Tibial nerve (tissue), 4 donors: Measurements from ENCODE around the gene KLRF1. TPM values are rescaled to one million over a fixed set of nuclear protein-coding genes. Genes with fewer than 3 reads are reported as not detected.

Experiments used
- DNase-seq, 2 donors: peaks; one replicate each; pipeline ENCODE4 v3.0.0-alpha.2; 2019; ENCODE audit warnings: low spot score in 2 of 2
- H3K27ac ChIP-seq, 4 donors: fragments of 200-600 bp; sonication (generic) in 3 of 4; one replicate each; pipeline ENCODE4 v1.5.1; 2017 to 2019; ENCODE audit warnings: mild to moderate bottlenecking in 1 of 4
- H3K27me3 ChIP-seq, 2 donors: fragments of 200-600 bp; sonication (generic) in 1 of 2; one replicate each; pipeline versions ENCODE4 v1.5.1 to v1.6.0; 2017 to 2019
- H3K36me3 ChIP-seq, 3 donors: fragments of 200-600 bp; sonication (generic); one replicate each; pipeline ENCODE4 v1.5.1; 2018 to 2019
- H3K4me1 ChIP-seq, 4 donors: fragments of 200-600 bp; sonication (generic) in 3 of 4; one replicate each; pipeline ENCODE4 v1.5.1; 2017 to 2019
- H3K4me3 ChIP-seq, 4 donors: fragments of 200-600 bp; sonication (generic) in 3 of 4; one replicate each; pipeline ENCODE4 v1.5.1; 2017 to 2019; ENCODE audit warnings: mild to moderate bottlenecking in 1 of 4, moderate library complexity in 1 of 4
- H3K9me3 ChIP-seq, 4 donors: fragments of 200-600 bp; sonication (generic) in 3 of 4; one replicate each; pipeline ENCODE4 v1.5.1; 2017 to 2019
- CTCF ChIP-seq, 5 experiments: fragments of 200-600 bp in 3 of 5; fragments of 450-650 bp in 2 of 5; sonication (generic) in 3 of 5; IDR thresholded peaks; one replicate each; pipeline ENCODE4 v1.5.1; 2016 to 2019; ENCODE audit warnings: antibody characterized with exemption in 5 of 5, mild to moderate bottlenecking in 3 of 5, moderate library complexity in 2 of 5
- EP300 ChIP-seq, 2 donors: sonication (generic); formaldehyde crosslinking; IDR thresholded peaks; one replicate each; pipeline ENCODE4 v1.6.1; 2017; ENCODE audit warnings: antibody characterized with exemption in 2 of 2, mild to moderate bottlenecking in 1 of 2
- POLR2A ChIP-seq, 2 donors: fragments of 450-650 bp; IDR thresholded peaks; one replicate each; pipeline ENCODE4 v1.6.1; 2017; ENCODE audit warnings: antibody characterized with exemption in 2 of 2, mild to moderate bottlenecking in 2 of 2, moderate library complexity in 2 of 2
- WGBS, 2 donors: methylation state at CpG; one replicate each; pipeline ENCODE4 v1.1.5; 2018; 5-methylcytosine and 5-hydroxymethylcytosine counted together
- total RNA-seq, 4 donors: library from RNA; depleted of rRNA; stranded (reverse); fragments of >200 nt; gene quantifications; one replicate each; pipeline ENCODE4 v1.1.0, GENCODE V29; 2016

KLRF1 gene
- total RNA-seq, 4 donors from 2014 or later = 0.78 to 1.7 TPM; not detected in 2

GRCh38 chr12:9820281-9820930, 6.9 kb upstream of the KLRF1 start:
- H3K27me3 ChIP-seq = no peaks in the 10 kb centered on the region
- H3K9me3 ChIP-seq = no peaks in the 10 kb centered on the region
- WGBS, 2 donors = 70 to 91% methylated on average over 7 to 8 of the region's 9 CpGs
- H3K4me3 ChIP-seq = no peak overlapping the region
- no peaks in the 10 kb centered on the region for H3K36me3 ChIP-seq
- TF ChIP-seq CTCF (IDR thresholded peaks at IDR 0.05) = no peak
- TF ChIP-seq EP300 (IDR thresholded peaks at IDR 0.05) = no peak
- DNase-seq = no peak
- no peak overlapping the region for H3K27ac ChIP-seq
- no peaks in the 10 kb centered on the region for H3K4me1 ChIP-seq

- DNase-seq = no peak
- Histone ChIP-seq H3K27me3 (no peaks in the 10 kb centered on the region), H3K4me3 (no peak overlapping the region), H3K9me3 (no peaks in the 10 kb centered on the region), H3K27ac (no peak overlapping the region), H3K36me3 (no peaks in the 10 kb centered on the region), H3K4me1 (no peaks in the 10 kb centered on the region)
- 85 to 92% methylated on average over 3 of the region's 3 CpGs for WGBS, 2 donors
- TF ChIP-seq EP300 (IDR thresholded peaks at IDR 0.05) (no peak), POLR2A (IDR thresholded peaks at IDR 0.05) (no peak), CTCF (IDR thresholded peaks at IDR 0.05) (no peak)
Observed at GRCh38 chr12:9829483-9829882, 2.2 kb downstream of the KLRF1 start.

GRCh38 chr12:9829982-9830381, 2.7 kb downstream of the KLRF1 start:
- no peak for DNase-seq
- no peaks in the 10 kb centered on the region for H3K4me1 ChIP-seq
- no peaks in the 10 kb centered on the region for H3K36me3 ChIP-seq
- TF ChIP-seq POLR2A (IDR thresholded peaks at IDR 0.05) = no peak
- TF ChIP-seq EP300 (IDR thresholded peaks at IDR 0.05) = no peak
- no peaks in the 10 kb centered on the region for H3K9me3 ChIP-seq
- H3K27me3 ChIP-seq = no peaks in the 10 kb centered on the region
- H3K27ac ChIP-seq = no peak overlapping the region
- no peak overlapping the region for H3K4me3 ChIP-seq
- WGBS, 2 donors = 66 to 68% methylated on average over 5 of the region's 5 CpGs

- 60 to 64% methylated on average over 3 of the region's 3 CpGs for WGBS, 2 donors
Observed at GRCh38 chr12:9831720-9832119, 4.4 kb downstream of the KLRF1 start.

GRCh38 chr12:9843407-9843806, 16.1 kb downstream of the KLRF1 start:
- 74 to 75% methylated on average over 3 of the region's 3 CpGs for WGBS, 2 donors
- Histone ChIP-seq H3K4me1 (no peaks in the 10 kb centered on the region), H3K27me3 (no peaks in the 10 kb centered on the region), H3K9me3 (peaks cover 0 to 21% (median 0%) of the 10 kb centered on the region in 4 donors), H3K27ac (no peak overlapping the region), H3K4me3 (no peak overlapping the region), H3K36me3 (no peaks in the 10 kb centered on the region)
- no peak for DNase-seq
- TF ChIP-seq EP300 (IDR thresholded peaks at IDR 0.05) (no peak), POLR2A (IDR thresholded peaks at IDR 0.05) (no peak), CTCF (IDR thresholded peaks at IDR 0.05) (no peak)

More at GRCh38 chr12:9831720-9832119, 4.4 kb downstream of the KLRF1 start:
- H3K27me3 ChIP-seq = no peaks in the 10 kb centered on the region
- H3K9me3 ChIP-seq = no peaks in the 10 kb centered on the region
- TF ChIP-seq POLR2A (IDR thresholded peaks at IDR 0.05) (no peak), CTCF (IDR thresholded peaks at IDR 0.05) (no peak), EP300 (IDR thresholded peaks at IDR 0.05) (no peak)
- no peak overlapping the region for H3K27ac ChIP-seq
- no peaks in the 10 kb centered on the region for H3K36me3 ChIP-seq
- DNase-seq = no peak
- H3K4me1 ChIP-seq = no peaks in the 10 kb centered on the region
- no peak overlapping the region for H3K4me3 ChIP-seq
